Fibroblast of mammary gland (primary cell): ENCODE measurements around the gene GNG7.
"Not testable (repeated sequence)": the region's sequence is repeated elsewhere in the genome, so short reads cannot be mapped to it uniquely, and the experiment has no call there.

Source experiments
- DNase-seq: peaks from one replicate; pipeline ENCODE4 v3.0.0-alpha.2; 2010; ENCODE audit warnings: low read depth
- H3K4me3 ChIP-seq: 2 replicates; pipeline ENCODE4 v1.5.1; 2011; ENCODE audit warnings: low read depth, mild to moderate bottlenecking, low read length, moderate library complexity; ENCODE audit not compliant: control insufficient read depth
- TF ChIP-seq, protein P1 (sequence below): conservative IDR thresholded peaks from 2 replicates; pipeline ENCODE4 v1.5.1; 2011; ENCODE audit warnings: low read depth, low read length, inconsistent platforms; ENCODE audit not compliant: control insufficient read depth, insufficient read depth

GNG7 gene

DNA sequence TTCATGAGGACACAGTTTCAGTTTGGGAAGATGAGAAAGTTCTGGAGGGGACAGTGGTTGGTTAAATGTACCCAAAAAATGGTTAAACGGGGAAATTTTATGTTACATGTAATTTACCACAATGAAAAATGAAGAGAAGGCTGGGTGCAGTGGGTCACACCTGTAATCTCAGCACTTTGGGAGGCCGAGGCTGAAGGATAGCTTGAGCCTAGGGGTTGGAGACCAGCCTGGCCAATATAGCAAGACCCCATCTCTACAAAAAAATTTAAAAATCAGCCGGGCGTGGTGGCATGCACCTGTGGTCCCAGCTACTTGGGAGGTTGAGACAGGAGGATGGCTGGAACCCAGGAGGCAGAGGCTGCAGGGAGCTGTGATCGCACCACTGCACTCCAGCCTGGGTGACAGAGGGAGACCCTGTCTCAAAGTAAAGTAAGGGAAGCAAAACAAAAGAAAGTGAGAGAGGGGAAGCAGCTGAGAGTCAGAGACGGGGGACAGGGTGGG, 17.2 kb downstream of the GNG7 start:
- TF ChIP-seq, protein P1, sequence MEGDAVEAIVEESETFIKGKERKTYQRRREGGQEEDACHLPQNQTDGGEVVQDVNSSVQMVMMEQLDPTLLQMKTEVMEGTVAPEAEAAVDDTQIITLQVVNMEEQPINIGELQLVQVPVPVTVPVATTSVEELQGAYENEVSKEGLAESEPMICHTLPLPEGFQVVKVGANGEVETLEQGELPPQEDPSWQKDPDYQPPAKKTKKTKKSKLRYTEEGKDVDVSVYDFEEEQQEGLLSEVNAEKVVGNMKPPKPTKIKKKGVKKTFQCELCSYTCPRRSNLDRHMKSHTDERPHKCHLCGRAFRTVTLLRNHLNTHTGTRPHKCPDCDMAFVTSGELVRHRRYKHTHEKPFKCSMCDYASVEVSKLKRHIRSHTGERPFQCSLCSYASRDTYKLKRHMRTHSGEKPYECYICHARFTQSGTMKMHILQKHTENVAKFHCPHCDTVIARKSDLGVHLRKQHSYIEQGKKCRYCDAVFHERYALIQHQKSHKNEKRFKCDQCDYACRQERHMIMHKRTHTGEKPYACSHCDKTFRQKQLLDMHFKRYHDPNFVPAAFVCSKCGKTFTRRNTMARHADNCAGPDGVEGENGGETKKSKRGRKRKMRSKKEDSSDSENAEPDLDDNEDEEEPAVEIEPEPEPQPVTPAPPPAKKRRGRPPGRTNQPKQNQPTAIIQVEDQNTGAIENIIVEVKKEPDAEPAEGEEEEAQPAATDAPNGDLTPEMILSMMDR, result no peak
- DNase-seq, result no peak

DNA sequence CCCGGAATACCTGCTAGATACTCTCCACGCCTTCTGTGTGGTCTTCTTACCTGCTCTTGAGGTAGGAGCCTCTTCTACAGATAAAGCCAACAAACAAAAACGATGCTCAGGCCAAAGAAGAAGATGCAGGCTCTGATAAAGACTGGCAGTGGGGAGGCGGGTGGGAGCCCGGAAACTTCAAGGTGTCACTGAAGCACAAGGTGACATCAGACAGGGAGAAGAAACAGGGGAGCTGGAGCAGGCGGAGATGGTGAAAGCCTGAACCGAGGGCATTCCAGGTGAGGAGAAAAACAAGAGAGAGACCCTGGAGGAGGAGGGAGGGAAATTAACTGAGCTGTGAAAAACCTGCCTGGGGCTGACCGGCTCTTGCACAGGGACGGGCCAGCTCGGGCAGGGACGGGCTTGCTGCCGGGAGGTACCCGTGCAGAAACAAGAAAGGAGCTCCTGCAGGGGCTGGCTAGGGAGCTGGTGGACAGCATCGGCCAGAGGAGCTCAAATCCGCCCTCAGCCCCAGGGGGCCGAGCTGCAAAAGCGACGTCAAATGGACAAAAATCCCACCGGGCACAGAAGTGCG, 19.0 kb downstream of the GNG7 start:
- DNase-seq, result no peak
- TF ChIP-seq, protein P1, result no peak
- no peak overlapping the region for H3K4me3 ChIP-seq

More for the DNA sequence above, 17.2 kb downstream of the GNG7 start:
- H3K4me3 ChIP-seq, result no peak overlapping the region

DNA sequence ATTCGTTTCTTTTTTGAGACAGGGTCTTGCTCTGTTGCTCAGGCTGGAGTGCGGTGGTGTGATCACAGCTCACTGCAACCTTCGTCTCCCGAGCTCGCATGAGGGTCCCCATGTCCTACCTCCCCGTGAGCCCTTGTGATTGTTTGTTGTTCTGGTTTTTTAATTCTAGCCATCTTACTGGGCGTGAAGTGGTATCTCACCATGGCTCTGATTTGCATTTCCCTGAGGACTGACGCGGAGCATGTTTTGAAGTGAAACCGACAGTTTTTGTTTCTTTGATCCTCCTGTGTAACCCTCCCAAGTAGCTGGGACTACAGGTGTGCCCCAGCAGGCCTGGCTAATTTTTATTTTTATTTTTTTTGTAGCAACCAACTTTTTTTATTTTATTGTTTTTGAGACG, 21.7 kb downstream of the GNG7 start:
- no peak for DNase-seq
- TF ChIP-seq, protein P1, result no peak
- H3K4me3 ChIP-seq, result no peak overlapping the region

DNA sequence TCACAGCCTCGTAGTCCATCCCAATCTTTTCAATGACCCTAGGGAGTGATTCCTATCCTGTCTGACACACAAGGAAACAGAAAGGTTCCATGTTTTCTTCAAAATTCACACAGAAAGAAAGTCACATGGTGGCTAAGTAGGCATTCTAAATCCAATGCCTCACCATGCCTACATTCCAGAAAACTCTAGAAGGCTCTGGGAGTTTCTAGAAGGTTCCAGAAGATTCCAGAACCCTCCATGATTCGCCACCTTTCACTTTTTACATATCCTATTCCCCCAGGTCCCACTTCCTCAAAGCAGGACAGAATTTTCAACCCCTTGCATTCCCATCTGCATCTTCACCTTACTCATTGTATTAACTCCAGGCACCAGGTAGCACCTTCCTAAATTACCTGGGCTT, 23.1 kb downstream of the GNG7 start:
- H3K4me3 ChIP-seq, result no peak overlapping the region
- TF ChIP-seq, protein P1, result no peak
- no peak for DNase-seq

DNA sequence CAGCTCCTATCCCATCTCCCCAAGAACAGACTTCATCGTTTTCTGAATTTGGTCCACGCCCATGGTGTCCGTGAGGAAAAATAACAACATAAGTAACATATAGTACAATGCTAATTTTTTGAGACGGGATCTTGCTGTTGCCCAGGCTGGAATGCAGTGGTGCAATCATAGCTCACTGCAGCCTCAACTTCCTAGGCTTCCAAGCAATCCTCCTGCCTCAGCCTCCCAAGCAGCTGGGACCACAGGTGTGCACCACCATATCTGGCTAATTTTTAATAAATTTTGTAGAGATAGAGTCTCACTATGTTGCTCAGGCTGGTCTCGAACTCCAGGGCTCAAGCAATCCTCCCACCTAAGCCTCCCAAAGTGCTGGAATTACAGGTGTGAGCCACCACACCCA, 23.5 kb downstream of the GNG7 start:
- not testable (repeated sequence) for DNase-seq

DNA sequence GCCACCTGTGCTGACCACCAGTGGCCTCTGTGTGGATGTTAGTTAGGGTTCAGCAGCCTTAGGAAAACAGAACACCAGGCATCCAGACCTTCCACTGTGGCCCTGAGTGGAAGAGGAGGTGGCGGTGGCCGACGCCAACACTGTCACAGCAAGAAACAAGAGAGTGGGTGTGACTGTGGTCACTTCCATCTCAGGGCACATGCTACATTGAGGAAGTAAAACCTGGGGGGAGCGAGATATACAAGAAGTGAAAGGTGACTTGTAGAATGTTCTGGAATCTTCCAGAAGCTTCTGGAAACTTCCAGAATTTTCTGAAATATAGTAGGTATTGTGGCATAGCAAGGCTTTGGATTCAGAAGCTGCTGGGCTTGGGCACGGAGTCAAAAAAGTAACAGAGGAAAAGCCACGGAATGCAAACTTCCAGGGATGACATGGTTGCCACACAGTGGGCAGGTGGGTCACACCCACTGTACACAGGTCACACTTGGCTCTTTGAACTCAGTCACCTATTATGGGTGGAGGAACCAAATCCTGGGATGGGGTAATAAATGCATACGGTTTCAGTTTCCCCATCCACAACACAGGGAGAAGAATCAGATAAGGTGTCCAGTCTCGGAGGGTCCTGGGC, 24.3 kb downstream of the GNG7 start:
- TF ChIP-seq, protein P1, result no peak
- H3K4me3 ChIP-seq, result no peak overlapping the region
- DNase-seq, result no peak

More for the DNA sequence above, 23.5 kb downstream of the GNG7 start:
- not testable (repeated sequence) for H3K4me3 ChIP-seq

DNA sequence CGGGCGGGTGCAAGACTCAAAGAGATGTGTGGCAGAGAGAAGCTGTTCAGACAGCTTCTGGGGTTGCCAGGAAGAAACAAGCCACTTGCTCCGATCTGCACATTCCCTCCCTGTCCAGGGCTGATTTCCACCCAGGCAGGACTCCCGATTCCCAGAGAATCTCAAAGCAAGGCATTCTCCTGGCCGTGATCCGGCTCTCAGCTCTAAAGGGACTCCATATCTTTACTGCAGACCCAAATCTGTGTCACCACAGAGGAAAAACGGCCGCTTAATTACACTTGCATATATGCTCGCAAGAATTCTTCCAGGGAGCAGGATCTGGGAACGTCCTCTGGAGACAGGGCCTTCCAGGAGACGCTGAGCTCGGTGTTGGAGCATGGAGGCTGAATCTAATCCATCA, 25.7 kb downstream of the GNG7 start:
- DNase-seq, result no peak
- TF ChIP-seq, protein P1, result no peak
- H3K4me3 ChIP-seq, result no peak overlapping the region
